GM12872 (cell line): Measurements from ENCODE around the gene PRKCH.

Experiments used
- TF ChIP-seq, protein P1 (sequence below): IDR thresholded peaks from 3 replicates; pipeline ENCODE4 v1.5.1; 2011; ENCODE audit warnings: low read depth, mild to moderate bottlenecking, low read length, moderate library complexity; ENCODE audit not compliant: insufficient read depth

Gene PRKCH

GRCh38 chr14:61571917-61572316 lies 250.5 kb downstream of the PRKCH start:
- TF ChIP-seq, protein P1, sequence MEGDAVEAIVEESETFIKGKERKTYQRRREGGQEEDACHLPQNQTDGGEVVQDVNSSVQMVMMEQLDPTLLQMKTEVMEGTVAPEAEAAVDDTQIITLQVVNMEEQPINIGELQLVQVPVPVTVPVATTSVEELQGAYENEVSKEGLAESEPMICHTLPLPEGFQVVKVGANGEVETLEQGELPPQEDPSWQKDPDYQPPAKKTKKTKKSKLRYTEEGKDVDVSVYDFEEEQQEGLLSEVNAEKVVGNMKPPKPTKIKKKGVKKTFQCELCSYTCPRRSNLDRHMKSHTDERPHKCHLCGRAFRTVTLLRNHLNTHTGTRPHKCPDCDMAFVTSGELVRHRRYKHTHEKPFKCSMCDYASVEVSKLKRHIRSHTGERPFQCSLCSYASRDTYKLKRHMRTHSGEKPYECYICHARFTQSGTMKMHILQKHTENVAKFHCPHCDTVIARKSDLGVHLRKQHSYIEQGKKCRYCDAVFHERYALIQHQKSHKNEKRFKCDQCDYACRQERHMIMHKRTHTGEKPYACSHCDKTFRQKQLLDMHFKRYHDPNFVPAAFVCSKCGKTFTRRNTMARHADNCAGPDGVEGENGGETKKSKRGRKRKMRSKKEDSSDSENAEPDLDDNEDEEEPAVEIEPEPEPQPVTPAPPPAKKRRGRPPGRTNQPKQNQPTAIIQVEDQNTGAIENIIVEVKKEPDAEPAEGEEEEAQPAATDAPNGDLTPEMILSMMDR, result no peak

- TF ChIP-seq, protein P1, result no peak
These were observed 251.9 kb downstream of the PRKCH start for GRCh38 chr14:61573321-61573720.

GRCh38 chr14:61573748-61574513 lies 252.6 kb downstream of the PRKCH start:
- TF ChIP-seq, protein P1, result no peak

- TF ChIP-seq, protein P1, result no peak
These were observed 253.1 kb downstream of the PRKCH start for GRCh38 chr14:61574514-61574807.

DNA sequence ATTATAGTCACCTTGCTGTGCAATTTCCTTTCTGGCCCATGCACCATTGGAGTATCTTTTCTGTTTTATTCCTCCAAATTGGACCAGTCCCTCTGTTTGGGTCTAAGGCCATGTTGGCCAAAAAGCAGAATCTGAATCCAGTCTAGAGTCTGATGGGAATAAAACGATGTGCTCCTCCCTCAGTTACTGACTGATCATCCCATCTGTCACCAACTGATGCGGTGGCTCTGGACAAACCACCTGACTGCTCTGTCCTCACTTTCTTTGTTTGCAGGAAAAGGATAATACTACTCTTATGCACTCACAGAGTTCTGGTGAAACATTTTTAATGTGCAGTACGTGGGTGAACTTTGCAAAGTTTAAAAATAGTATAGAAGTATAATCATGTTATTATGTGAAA lies 253.7 kb downstream of the PRKCH start:
- TF ChIP-seq, protein P1, result no peak

DNA sequence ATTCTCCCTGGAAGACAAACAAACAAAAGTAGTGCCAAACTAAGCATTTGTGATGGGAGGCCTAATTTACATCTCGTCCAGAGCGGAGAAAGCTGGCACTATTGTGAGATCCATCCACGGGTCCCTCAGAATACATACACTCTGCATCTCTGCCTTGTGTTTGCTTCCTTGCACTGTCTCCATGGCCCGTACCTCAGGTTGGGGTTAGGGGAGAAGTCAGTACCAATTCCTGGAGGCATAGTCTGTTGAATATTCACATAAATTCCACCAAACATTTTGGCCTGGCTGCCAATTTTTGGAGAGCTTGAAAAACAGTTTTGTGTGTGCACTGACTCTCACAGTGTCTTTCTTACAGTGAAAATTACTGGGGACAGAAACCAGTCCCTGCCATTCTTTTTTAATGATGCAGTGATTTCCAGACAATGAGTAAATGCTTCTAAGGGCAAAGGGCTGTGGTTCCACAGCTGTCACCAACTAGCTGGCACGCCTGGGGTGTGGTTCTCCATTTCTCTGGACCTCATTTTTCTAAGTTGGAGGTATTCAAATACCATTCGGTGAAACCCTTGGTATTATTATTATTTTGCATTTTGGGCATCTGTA lies 254.3 kb downstream of the PRKCH start:
- TF ChIP-seq, protein P1, result no peak

GRCh38 chr14:61577506-61577931 lies 256.1 kb downstream of the PRKCH start:
- TF ChIP-seq, protein P1, result no peak
